A549 (cell line): ENCODE results near the gene SND1. TPM values are rescaled to one million over a fixed set of nuclear protein-coding genes. Genes with fewer than 3 reads are reported as not detected.

Source experiments
- ATAC-seq, 2 experiments: fragments of 200-7000 bp in 1 of 2; fragments of >200 bp in 1 of 2; cut with Nextera tagmentation in 1 of 2; cut with Tn5 transposase in 1 of 2; 3 replicates each; pipeline versions ENCODE4 v1.8.0 to v1.9.1; 2018 to 2020; ENCODE audit warnings: mild to moderate bottlenecking in 1 of 2, moderate library complexity in 1 of 2
- CTCF ChIA-PET: fragments of 300-600 bp; sonication (Branson Sonifier 250); formaldehyde crosslinking; extraction: SDS; loops from one replicate; lab custom pipeline; 2021; ENCODE audit warnings: antibody characterized with exemption, inconsistent platforms; lab: Yijun Ruan, JAX
- POLR2A ChIA-PET: fragments of 350-600 bp; formaldehyde crosslinking; extraction: SDS; loops from one replicate; lab custom pipeline; 2021; ENCODE audit warnings: antibody characterized with exemption, inconsistent platforms; lab: Yijun Ruan, JAX
- DNase-seq, 2 experiments: peaks; one replicate each; pipeline versions ENCODE4 v3.0.0 to v3.0.0-alpha.2; 2011 to 2016; ENCODE audit warnings: low read depth in 1 of 2, low spot score in 1 of 2
- FAIRE-seq: peaks from 2 replicates; lab custom pipeline; 2011; peaks lifted over from hg19 to GRCh38; lab: Jason Lieb, UNC
- H3K27ac ChIP-seq, 2 experiments: fragments of >200 bp; sonication (Bioruptor Twin); formaldehyde crosslinking; 3 replicates each; pipeline ENCODE4 v1.5.1; 2016 to 2017
- H3K4me1 ChIP-seq: fragments of >200 bp; sonication (Bioruptor Twin); formaldehyde crosslinking; 3 replicates; pipeline ENCODE4 v1.6.1; 2016
- H3K4me2 ChIP-seq: fragments of >200 bp; sonication (Bioruptor Twin); formaldehyde crosslinking; 3 replicates; pipeline ENCODE4 v1.6.1; 2016
- H3K4me3 ChIP-seq: fragments of >200 bp; sonication (Bioruptor Twin); formaldehyde crosslinking; 3 replicates; pipeline ENCODE4 v1.5.1; 2016
- H3K9me3 ChIP-seq: fragments of >200 bp; sonication (Bioruptor Twin); formaldehyde crosslinking; 3 replicates; pipeline ENCODE4 v1.6.1; 2016
- BHLHE40 ChIP-seq: IDR thresholded peaks from 2 replicates; pipeline ENCODE4 v1.6.1; 2012; ENCODE audit warnings: low read depth, low read length, inconsistent platforms
- CBX2 ChIP-seq: fragments of 200-600 bp; sonication (generic); IDR thresholded peaks from 2 replicates; pipeline ENCODE4 v1.6.1; 2016; ENCODE audit warnings: low read depth, mild to moderate bottlenecking, borderline replicate concordance
- CHD2 ChIP-seq: fragments of 150-350 bp; IDR thresholded peaks from 2 replicates; pipeline ENCODE4 v1.6.1; 2014; ENCODE audit warnings: low read length; ENCODE audit not compliant: partially characterized antibody
- CHD4 ChIP-seq: fragments of 200-600 bp; sonication (generic); IDR thresholded peaks from 2 replicates; pipeline ENCODE4 v1.6.1; 2016; ENCODE audit warnings: antibody characterized with exemption, mild to moderate bottlenecking, borderline replicate concordance
- CTCF ChIP-seq: fragments of >200 bp; sonication (Bioruptor Twin); formaldehyde crosslinking; IDR thresholded peaks from 3 replicates; pipeline ENCODE4 v1.5.1; 2016
- E2F6 ChIP-seq: IDR thresholded peaks from 2 replicates; pipeline ENCODE4 v1.6.1; 2012; ENCODE audit warnings: low read depth, borderline replicate concordance
- EHMT2 ChIP-seq: fragments of 200-600 bp; sonication (generic); IDR thresholded peaks from 2 replicates; pipeline ENCODE4 v1.6.1; 2016; ENCODE audit warnings: antibody characterized with exemption, low read depth, mild to moderate bottlenecking, moderate library complexity
- EP300 ChIP-seq, 2 experiments: fragments of >200 bp; sonication (Bioruptor Twin); formaldehyde crosslinking; IDR thresholded peaks; 2 replicates in 1 of 2; 3 replicates in 1 of 2; pipeline ENCODE4 v1.6.1; 2016 to 2017
- ESRRA ChIP-seq: fragments of 150-350 bp; IDR thresholded peaks from 2 replicates; pipeline ENCODE4 v1.6.1; 2014; ENCODE audit warnings: mild to moderate bottlenecking, low read length, borderline replicate concordance
- FOSL2 ChIP-seq, 2 experiments: fragments of 450-650 bp in 1 of 2; fragments of >200 bp in 1 of 2; sonication (Bioruptor Twin) in 1 of 2; formaldehyde crosslinking; IDR thresholded peaks; 2 replicates each; pipeline versions ENCODE4 v1.5.0 to v1.6.1; 2016 to 2020; ENCODE audit warnings: mild to moderate bottlenecking in 1 of 2, moderate library complexity in 1 of 2
- FOXS1 ChIP-seq: fragments of 250-450 bp; sonication (Bioruptor Pico); IDR thresholded peaks from 2 replicates; pipeline ENCODE4 v1.5.0; 2020; ENCODE audit warnings: mild to moderate bottlenecking, moderate library complexity
- HDAC2 ChIP-seq: fragments of 200-600 bp; sonication (generic); IDR thresholded peaks from 2 replicates; pipeline ENCODE4 v1.6.1; 2016
- HOXA7 ChIP-seq: fragments of 250-450 bp; sonication (Bioruptor Pico); IDR thresholded peaks from 2 replicates; pipeline ENCODE4 v1.5.0; 2020; ENCODE audit warnings: mild to moderate bottlenecking, moderate library complexity
- HOXB13 ChIP-seq: fragments of 250-450 bp; sonication (Bioruptor Pico); IDR thresholded peaks from 2 replicates; pipeline ENCODE4 v1.5.0; 2020; ENCODE audit warnings: low read depth, mild to moderate bottlenecking, moderate library complexity
- HOXB5 ChIP-seq: fragments of 250-450 bp; sonication (Bioruptor Pico); IDR thresholded peaks from 2 replicates; pipeline ENCODE4 v1.5.0; 2020; ENCODE audit warnings: mild to moderate bottlenecking, moderate library complexity
- JUNB ChIP-seq: fragments of >200 bp; sonication (Bioruptor Twin); formaldehyde crosslinking; IDR thresholded peaks from 2 replicates; pipeline ENCODE4 v1.6.1; 2016
- KDM5A ChIP-seq: fragments of 200-600 bp; sonication (generic); IDR thresholded peaks from 2 replicates; pipeline ENCODE4 v1.6.1; 2016; ENCODE audit warnings: antibody characterized with exemption, mild to moderate bottlenecking
- MAFK ChIP-seq: fragments of 450-650 bp; IDR thresholded peaks from 2 replicates; pipeline ENCODE4 v1.6.1; 2014; ENCODE audit not compliant: partially characterized antibody
- MAX ChIP-seq: IDR thresholded peaks from 2 replicates; pipeline ENCODE4 v1.6.1; 2012
- MYC ChIP-seq: IDR thresholded peaks from 2 replicates; pipeline ENCODE4 v1.6.1; 2012; ENCODE audit warnings: mild to moderate bottlenecking, inconsistent platforms, low read length, improper control_type of control experiment, borderline replicate concordance
- NFE2L2 ChIP-seq: fragments of 150-350 bp; conservative IDR thresholded peaks from 2 replicates; pipeline ENCODE4 v1.6.1; 2014; ENCODE audit warnings: low read length
- NPAS2 ChIP-seq: fragments of 250-450 bp; sonication (Bioruptor Pico); IDR thresholded peaks from 2 replicates; pipeline ENCODE4 v1.8.0; 2022; ENCODE audit warnings: mild to moderate bottlenecking, moderate library complexity, borderline replicate concordance
- PBX3 ChIP-seq: IDR thresholded peaks from 2 replicates; pipeline ENCODE4 v1.6.1; 2012
- POLR2A ChIP-seq: IDR thresholded peaks from 2 replicates; pipeline ENCODE4 v1.6.1; 2012; ENCODE audit warnings: mild to moderate bottlenecking, low read length
- POLR2AphosphoS2 ChIP-seq: conservative IDR thresholded peaks from 2 replicates; pipeline ENCODE4 v1.6.1; 2012; ENCODE audit warnings: low read length, improper control_type of control experiment, inconsistent platforms
- RARB ChIP-seq: fragments of 250-450 bp; sonication (Bioruptor Pico); IDR thresholded peaks from 2 replicates; pipeline ENCODE4 v1.8.0; 2021; ENCODE audit warnings: mild to moderate bottlenecking, moderate library complexity
- RFX5 ChIP-seq: fragments of 450-650 bp; IDR thresholded peaks from 2 replicates; pipeline ENCODE4 v1.7.1; 2014; ENCODE audit warnings: antibody characterized with exemption, mild to moderate bottlenecking, moderate library complexity
- RNF2 ChIP-seq: fragments of 200-600 bp; sonication (generic); IDR thresholded peaks from 2 replicates; pipeline ENCODE4 v1.6.1; 2016; ENCODE audit warnings: low read depth, mild to moderate bottlenecking, antibody characterized with exemption, moderate library complexity, borderline replicate concordance
- SREBF2 ChIP-seq: fragments of 450-650 bp; IDR thresholded peaks from 2 replicates; pipeline ENCODE4 v1.6.1; 2014; ENCODE audit warnings: mild to moderate bottlenecking, moderate library complexity
- TP53 ChIP-seq: fragments of 250-450 bp; sonication (Bioruptor Pico); IDR thresholded peaks from 2 replicates; pipeline ENCODE4 v1.5.0; 2021; ENCODE audit warnings: mild to moderate bottlenecking, moderate library complexity
- USF2 ChIP-seq: fragments of 450-650 bp; IDR thresholded peaks from 2 replicates; pipeline ENCODE4 v1.6.1; 2014; ENCODE audit warnings: antibody characterized with exemption
- ZFP36 ChIP-seq: fragments of 450-650 bp; IDR thresholded peaks from 2 replicates; pipeline ENCODE4 v1.6.1; 2014; ENCODE audit warnings: borderline replicate concordance; ENCODE audit not compliant: partially characterized antibody
- ZNF302 ChIP-seq: fragments of 250-450 bp; sonication (Bioruptor Pico); IDR thresholded peaks from 2 replicates; pipeline ENCODE4 v1.9.0; 2021; ENCODE audit warnings: inconsistent platforms, mild to moderate bottlenecking, moderate library complexity
- ZSCAN20 ChIP-seq: fragments of 250-450 bp; sonication (Bioruptor Pico); IDR thresholded peaks from 2 replicates; pipeline ENCODE4 v1.8.0; 2022; ENCODE audit warnings: mild to moderate bottlenecking, moderate library complexity
- WGBS: methylation state at CpG from one replicate; pipeline ENCODE4 v1.1.6; 2017; ENCODE audit errors: missing lambda C conversion rate; 5-methylcytosine and 5-hydroxymethylcytosine counted together
- polyA plus RNA-seq, 4 experiments: library from polyadenylated mRNA; depleted of rRNA in 3 of 4; stranded (reverse); fragments of >200 nt; fragmentation: RNase III in 1 of 4; extraction: RNeasy Plus Mini Kit Qiagen cat#74134 plus additional on column Dnase treatment in 1 of 4; gene quantifications; 2 replicates in 3 of 4; 3 replicates in 1 of 4; pipeline ENCODE4 v1.2.3, GENCODE V29; 2011 to 2017

The SND1 gene
- polyA plus RNA-seq, 2 of the 4 experiments (the other 2 are of a cell fraction): 102 to 138 TPM

GRCh38 chr7:128004623-128005022 is 352.6 kb downstream of the SND1 start:
- WGBS: 91% methylated on average over 6 of the region's 6 CpGs
- CTCF ChIA-PET: no interaction called here
- no peak for FAIRE-seq

GRCh38 chr7:128005117-128005516 is 353.1 kb downstream of the SND1 start:
- no peaks in the 10 kb centered on the region for H3K9me3 ChIP-seq
- WGBS: 90% methylated on average over 7 of the region's 7 CpGs
- FAIRE-seq (no peak), ATAC-seq (no peak), DNase-seq (no peak)
- H3K27ac ChIP-seq: no peak overlapping the region
- ChIA-PET POLR2A (no interaction called here), CTCF (interaction anchor here (1.1 kb wide), 2 partner anchors 15 to 296 kb away, joined by 3 read pairs; no protein-coding TSS in a partner anchor)
- no peak for TF ChIP-seq MYC
- no peak for TF ChIP-seq MAX
- TF ChIP-seq CBX2: no peak
- no peak for TF ChIP-seq EHMT2
- no peak for TF ChIP-seq JUNB
- TF ChIP-seq CTCF: no peak
- TF ChIP-seq NPAS2 (CRISPR knock-in tag): no peak
- no peak for TF ChIP-seq ZNF302
- H3K4me3 ChIP-seq: no peak overlapping the region
- H3K4me1 ChIP-seq: no peaks in the 10 kb centered on the region
- no peak overlapping the region for H3K4me2 ChIP-seq

More at GRCh38 chr7:128004623-128005022, 352.6 kb downstream of the SND1 start:
- ATAC-seq (no peak), DNase-seq (no peak)
- TF ChIP-seq NPAS2 (CRISPR knock-in tag) (no peak), CHD2 (no peak), MAFK (no peak), ZFP36 (no peak), NFE2L2 (no peak), HOXA7 (no peak), MYC (no peak), HOXB13 (CRISPR knock-in tag) (no peak), FOSL2 (IDR thresholded peaks at IDR 0.05) (no peak), FOSL2 (CRISPR knock-in tag; IDR thresholded peaks at IDR 0.05) (no peak), SREBF2 (no peak), KDM5A (no peak), BHLHE40 (no peak), CHD4 (no peak), ESRRA (no peak), FOXS1 (CRISPR knock-in tag) (no peak), TP53 (CRISPR knock-in tag) (no peak), HOXB5 (CRISPR knock-in tag) (no peak), HDAC2 (no peak)
- Histone ChIP-seq H3K4me3 (no peak overlapping the region), H3K27ac (no peak overlapping the region), H3K4me2 (no peak overlapping the region), H3K9me3 (no peaks in the 10 kb centered on the region), H3K4me1 (no peaks in the 10 kb centered on the region)
- POLR2A ChIA-PET: no interaction called here

GRCh38 chr7:128005759-128006159 is 353.8 kb downstream of the SND1 start:
- H3K4me2 ChIP-seq: no peak overlapping the region
- 87% methylated on average over 3 of the region's 3 CpGs for WGBS
- TF ChIP-seq PBX3 (no peak), EP300 (IDR thresholded peaks at IDR 0.05) (no peak), RFX5 (no peak), NPAS2 (CRISPR knock-in tag) (no peak), KDM5A (no peak), HOXA7 (no peak), POLR2AphosphoS2 (no peak), HOXB5 (CRISPR knock-in tag) (no peak), USF2 (no peak), RNF2 (no peak), ZSCAN20 (no peak), E2F6 (no peak), POLR2A (no peak), HDAC2 (no peak), ZNF302 (no peak), RARB (CRISPR knock-in tag) (no peak)
- no peak overlapping the region for H3K27ac ChIP-seq
- no peak overlapping the region for H3K4me3 ChIP-seq
- H3K9me3 ChIP-seq: no peaks in the 10 kb centered on the region
- ChIA-PET POLR2A (no interaction called here), CTCF (interaction anchor here (1.1 to 1.3 kb wide), 3 partner anchors 14 to 297 kb away, joined by 3 read pairs; no protein-coding TSS in a partner anchor)
- ATAC-seq (no peak), DNase-seq (no peak), FAIRE-seq (no peak)
- H3K4me1 ChIP-seq: no peaks in the 10 kb centered on the region
